Prostate gland (tissue), 2 donors: Measurements from ENCODE around the gene SPEN.

Experiments
- CTCF ChIP-seq, 4 experiments: fragments of 200-600 bp in 2 of 4; fragments of 450-650 bp in 2 of 4; sonication (generic) in 2 of 4; IDR thresholded peaks; 1 replicate in 3 of 4; 2 replicates in 1 of 4; pipeline ENCODE4 v1.5.1; 2016 to 2019; ENCODE audit warnings: antibody characterized with exemption in 4 of 4, mild to moderate bottlenecking in 2 of 4, moderate library complexity in 2 of 4
- POLR2A ChIP-seq: fragments of 450-650 bp; IDR thresholded peaks from one replicate; pipeline ENCODE4 v1.6.1; 2016; ENCODE audit warnings: antibody characterized with exemption, mild to moderate bottlenecking

GRCh38 chr1:15848929-15849774 lies 1.6 kb downstream of the SPEN start:
- TF ChIP-seq POLR2A: peak; percentile 82
- peak in 2 of 4 experiments; percentile 8 to 24 for TF ChIP-seq CTCF (IDR thresholded peaks at IDR 0.05)
